22Rv1 (cell line): Measurements from ENCODE around the gene SH3BGRL2.

ENCODE experiments used
- ZFX ChIP-seq: fragments of 450-650 bp; IDR thresholded peaks from 2 replicates; pipeline ENCODE4 v1.6.1; 2017; ENCODE audit warnings: antibody characterized with exemption, borderline replicate concordance
- TF ChIP-seq, protein P1 (sequence below): fragments of 450-650 bp; IDR thresholded peaks from 2 replicates; pipeline ENCODE4 v1.5.1; 2017; ENCODE audit warnings: mild to moderate bottlenecking

DNA sequence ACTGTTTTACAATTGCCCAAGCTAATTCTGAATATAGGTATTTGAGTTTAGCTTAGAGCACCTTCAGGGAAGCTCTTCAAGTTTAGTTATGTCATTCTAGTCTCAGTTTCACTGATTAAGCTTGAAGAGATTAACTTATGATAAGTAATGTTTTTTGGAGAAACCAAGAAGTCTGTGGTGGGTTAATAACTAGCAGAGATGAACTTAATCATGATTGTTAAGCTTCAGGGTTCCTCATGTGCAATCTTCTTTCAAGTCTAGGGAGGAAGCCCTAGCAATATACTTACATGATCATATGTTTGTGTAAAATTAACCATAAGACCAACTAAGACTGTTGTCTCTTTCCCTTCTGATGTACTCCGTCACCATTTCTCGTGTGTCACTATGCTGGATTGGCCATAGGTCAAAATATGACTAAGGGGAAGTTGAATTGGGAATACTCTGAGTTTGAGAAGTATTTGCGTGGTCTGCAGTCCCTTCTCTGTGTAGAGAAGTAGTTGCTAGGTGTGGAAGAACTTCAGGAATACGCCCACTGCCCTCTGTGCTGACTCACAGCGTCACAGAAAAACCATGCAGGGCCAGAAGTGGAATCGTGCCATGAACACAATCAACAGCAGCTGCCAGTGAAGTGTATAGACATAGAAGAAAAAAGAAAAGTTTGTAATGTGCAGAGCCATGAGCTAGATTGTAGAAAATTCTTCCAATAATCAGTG, 88.3 kb downstream of the SH3BGRL2 start:
- TF ChIP-seq, protein P1, sequence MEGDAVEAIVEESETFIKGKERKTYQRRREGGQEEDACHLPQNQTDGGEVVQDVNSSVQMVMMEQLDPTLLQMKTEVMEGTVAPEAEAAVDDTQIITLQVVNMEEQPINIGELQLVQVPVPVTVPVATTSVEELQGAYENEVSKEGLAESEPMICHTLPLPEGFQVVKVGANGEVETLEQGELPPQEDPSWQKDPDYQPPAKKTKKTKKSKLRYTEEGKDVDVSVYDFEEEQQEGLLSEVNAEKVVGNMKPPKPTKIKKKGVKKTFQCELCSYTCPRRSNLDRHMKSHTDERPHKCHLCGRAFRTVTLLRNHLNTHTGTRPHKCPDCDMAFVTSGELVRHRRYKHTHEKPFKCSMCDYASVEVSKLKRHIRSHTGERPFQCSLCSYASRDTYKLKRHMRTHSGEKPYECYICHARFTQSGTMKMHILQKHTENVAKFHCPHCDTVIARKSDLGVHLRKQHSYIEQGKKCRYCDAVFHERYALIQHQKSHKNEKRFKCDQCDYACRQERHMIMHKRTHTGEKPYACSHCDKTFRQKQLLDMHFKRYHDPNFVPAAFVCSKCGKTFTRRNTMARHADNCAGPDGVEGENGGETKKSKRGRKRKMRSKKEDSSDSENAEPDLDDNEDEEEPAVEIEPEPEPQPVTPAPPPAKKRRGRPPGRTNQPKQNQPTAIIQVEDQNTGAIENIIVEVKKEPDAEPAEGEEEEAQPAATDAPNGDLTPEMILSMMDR: no peak
- TF ChIP-seq ZFX: no peak
